Measurements from ENCODE around the gene NRL.

Gene NRL

GRCh38 chr14:24130380-24130716 lies 15.6 kb upstream of the NRL start, which contains the start of gene FITM1:
FITM1 (plus strand) TSS chr14:24130659; CDS start chr14:24131564, 905 bp downstream.
- H3K27me3 ChIP-seq (ENCODE audit: control insufficient read depth, insufficient read depth, low read length): no peaks in the 10 kb centered on the region
- H3K9ac ChIP-seq (ENCODE audit: low read length): no peak within 1 kb of the TSS
- H3K27ac ChIP-seq (ENCODE audit: low read depth, low read length): no peak within 1 kb of the TSS
- peaks cover under 1% of the 10 kb centered on the region for H3K4me1 ChIP-seq (ENCODE audit: control insufficient read depth, insufficient read depth, low read length)
- H3K36me3 ChIP-seq (ENCODE audit: control insufficient read depth, insufficient read depth, low read length): peaks cover 2% of the 10 kb centered on the region
- H3K4me3 ChIP-seq (ENCODE audit: low read length): no peak within 1 kb of the TSS

DNA sequence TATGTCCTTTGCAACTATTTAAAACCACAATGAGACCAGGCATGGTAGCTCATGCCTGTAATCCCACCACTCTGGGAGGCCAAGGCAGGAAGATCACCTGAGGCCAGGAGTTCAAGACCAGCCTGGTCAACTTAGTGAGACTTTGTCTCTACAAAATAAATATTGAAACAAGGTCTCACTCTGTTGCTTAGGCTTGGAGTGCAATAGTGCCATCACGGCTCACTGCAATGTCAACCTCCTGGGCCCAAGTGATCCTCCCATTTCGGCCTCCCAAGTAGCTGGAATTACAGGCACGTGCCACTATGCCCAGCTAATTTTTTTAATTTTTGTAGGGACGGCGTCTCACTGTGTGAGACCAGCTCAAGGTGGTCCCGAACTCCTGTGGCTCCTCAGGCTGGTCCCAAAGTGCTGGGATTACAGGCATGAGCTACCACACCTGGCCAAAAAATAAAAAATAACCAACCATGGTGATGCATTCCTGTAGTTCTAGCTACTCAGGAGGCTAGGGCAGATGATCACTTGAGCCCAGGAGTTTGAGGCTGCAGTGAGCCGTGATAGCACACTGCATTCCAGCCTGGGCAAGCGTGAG lies 14.8 kb upstream of the NRL start:
- Histone ChIP-seq H3K36me3 (ENCODE audit: control insufficient read depth, insufficient read depth, low read length) (peaks cover 2% of the 10 kb centered on the region), H3K27me3 (ENCODE audit: control insufficient read depth, insufficient read depth, low read length) (no peaks in the 10 kb centered on the region), H3K27ac (ENCODE audit: low read depth, low read length) (no peak overlapping the region), H3K4me3 (ENCODE audit: low read length) (no peak overlapping the region), H3K9ac (ENCODE audit: low read length) (no peak overlapping the region), H3K4me1 (ENCODE audit: control insufficient read depth, insufficient read depth, low read length) (no peaks in the 10 kb centered on the region)

DNA sequence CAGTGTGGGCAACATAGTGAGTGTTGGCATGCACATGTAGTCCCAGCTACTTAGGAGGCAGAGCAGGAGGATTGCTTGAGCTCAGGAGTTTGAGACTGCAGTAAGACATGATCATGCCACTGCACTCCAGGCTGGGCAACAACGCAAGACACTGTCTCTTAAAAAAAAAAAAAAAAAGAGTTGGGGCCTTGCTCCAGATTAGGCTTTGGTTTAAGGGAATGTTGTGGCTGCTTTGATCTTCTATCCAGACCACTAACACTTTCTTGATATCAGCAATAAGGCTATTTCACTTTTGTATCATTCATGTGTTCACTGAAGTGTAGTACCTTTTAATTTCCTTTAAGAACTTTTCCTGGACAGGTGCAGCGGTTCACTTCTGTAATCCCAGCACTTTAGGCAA lies 12.9 kb upstream of the NRL start:
- H3K9ac ChIP-seq (ENCODE audit: low read length): no peak overlapping the region
- H3K4me3 ChIP-seq (ENCODE audit: low read length): no peak overlapping the region
- H3K36me3 ChIP-seq (ENCODE audit: control insufficient read depth, insufficient read depth, low read length): peaks cover 8% of the 10 kb centered on the region
- no peaks in the 10 kb centered on the region for H3K4me1 ChIP-seq (ENCODE audit: control insufficient read depth, insufficient read depth, low read length)
- no peak overlapping the region for H3K27ac ChIP-seq (ENCODE audit: low read depth, low read length)
- no peaks in the 10 kb centered on the region for H3K27me3 ChIP-seq (ENCODE audit: control insufficient read depth, insufficient read depth, low read length)

- Histone ChIP-seq H3K9ac (ENCODE audit: low read length) (no peak overlapping the region), H3K4me3 (ENCODE audit: low read length) (no peak overlapping the region), H3K27ac (ENCODE audit: low read depth, low read length) (no peak overlapping the region), H3K4me1 (ENCODE audit: control insufficient read depth, insufficient read depth, low read length) (no peaks in the 10 kb centered on the region), H3K36me3 (ENCODE audit: control insufficient read depth, insufficient read depth, low read length) (peaks cover 11% of the 10 kb centered on the region), H3K27me3 (ENCODE audit: control insufficient read depth, insufficient read depth, low read length) (no peaks in the 10 kb centered on the region)
Observed at GRCh38 chr14:24126939-24127338, 12.2 kb upstream of the NRL start.

DNA sequence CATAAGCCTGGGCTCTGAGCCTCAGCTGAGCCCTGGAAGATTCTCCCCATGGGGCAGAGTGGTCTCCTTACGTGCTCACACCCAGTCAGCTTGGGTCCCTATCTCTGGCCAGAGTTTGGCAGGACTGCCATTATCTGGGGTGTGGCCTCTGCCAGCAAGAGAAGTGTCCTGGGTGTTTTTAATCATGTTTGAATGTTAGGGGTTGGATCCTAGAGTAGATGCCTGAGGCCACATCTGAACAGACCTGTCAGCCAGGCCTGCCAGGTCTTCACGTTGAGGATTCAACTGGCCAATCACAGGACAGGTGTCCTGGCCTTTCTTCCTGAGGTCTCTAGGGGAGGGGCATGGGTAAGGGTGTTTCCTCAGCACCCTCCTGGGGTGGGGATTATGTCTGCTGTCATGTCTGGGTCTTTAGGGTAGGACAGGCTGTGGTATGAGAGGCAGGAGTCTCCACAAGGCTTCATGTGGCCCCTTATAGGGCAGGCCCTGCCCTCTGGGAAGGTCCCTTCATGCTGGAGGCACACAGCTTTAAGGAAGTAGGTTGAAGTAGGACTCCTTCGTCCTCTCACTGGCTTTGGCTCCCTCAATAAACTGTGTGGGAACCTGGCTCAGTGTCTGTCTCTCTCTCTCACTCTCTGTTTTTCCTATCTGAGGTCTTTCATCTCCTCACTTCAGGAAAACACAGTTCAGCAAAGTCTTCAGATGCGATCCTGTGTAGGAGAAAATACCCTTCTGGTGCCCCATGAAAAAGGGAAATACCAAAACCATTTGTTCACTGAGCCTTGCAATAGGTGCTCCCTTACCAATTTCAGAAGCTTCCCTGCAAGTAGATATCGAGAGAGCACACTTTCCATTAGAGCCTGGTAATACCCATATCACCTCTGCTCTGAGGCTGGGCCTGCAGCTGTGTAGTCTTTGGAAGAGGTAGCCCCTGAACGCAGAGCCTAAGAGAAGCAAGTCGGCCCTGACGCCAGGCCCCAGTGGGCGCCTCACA lies 9.0 kb upstream of the NRL start:
- Histone ChIP-seq H3K9ac (ENCODE audit: low read length) (no peak overlapping the region), H3K36me3 (ENCODE audit: control insufficient read depth, insufficient read depth, low read length) (peaks cover 24% of the 10 kb centered on the region), H3K4me3 (ENCODE audit: low read length) (no peak overlapping the region), H3K4me1 (ENCODE audit: control insufficient read depth, insufficient read depth, low read length) (no peaks in the 10 kb centered on the region), H3K27ac (ENCODE audit: low read depth, low read length) (no peak overlapping the region), H3K27me3 (ENCODE audit: control insufficient read depth, insufficient read depth, low read length) (no peaks in the 10 kb centered on the region)

- Histone ChIP-seq H3K9ac (ENCODE audit: low read length) (no peak overlapping the region), H3K27ac (ENCODE audit: low read depth, low read length) (no peak overlapping the region), H3K27me3 (ENCODE audit: control insufficient read depth, insufficient read depth, low read length) (no peaks in the 10 kb centered on the region), H3K4me1 (ENCODE audit: control insufficient read depth, insufficient read depth, low read length) (no peaks in the 10 kb centered on the region), H3K4me3 (ENCODE audit: low read length) (no peak overlapping the region), H3K36me3 (ENCODE audit: control insufficient read depth, insufficient read depth, low read length) (peaks cover 32% of the 10 kb centered on the region)
Observed at GRCh38 chr14:24122898-24123297, 8.1 kb upstream of the NRL start.

DNA sequence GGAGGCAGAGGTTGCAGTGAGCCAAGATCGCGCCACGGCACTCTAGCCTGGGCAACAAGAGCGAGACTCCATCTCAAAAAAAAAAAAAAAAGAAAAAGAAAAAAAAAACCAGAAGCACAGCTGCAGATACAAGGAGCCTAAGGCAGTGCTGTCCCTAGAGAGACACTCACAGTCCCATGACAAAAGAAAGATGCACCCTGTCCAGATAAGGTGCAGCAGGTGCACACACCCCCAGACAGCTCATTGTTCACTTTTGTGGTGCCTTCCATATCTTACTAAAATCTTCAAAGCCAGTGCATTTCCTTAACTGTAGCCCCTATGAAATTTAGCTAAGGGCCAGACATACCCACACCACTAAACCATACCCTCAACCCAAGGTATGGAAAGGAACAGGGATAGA lies 7.7 kb upstream of the NRL start:
- no peaks in the 10 kb centered on the region for H3K27me3 ChIP-seq (ENCODE audit: control insufficient read depth, insufficient read depth, low read length)
- H3K9ac ChIP-seq (ENCODE audit: low read length): no peak overlapping the region
- H3K4me3 ChIP-seq (ENCODE audit: low read length): no peak overlapping the region
- H3K4me1 ChIP-seq (ENCODE audit: control insufficient read depth, insufficient read depth, low read length): no peaks in the 10 kb centered on the region
- H3K36me3 ChIP-seq (ENCODE audit: control insufficient read depth, insufficient read depth, low read length): peaks cover 33% of the 10 kb centered on the region
- H3K27ac ChIP-seq (ENCODE audit: low read depth, low read length): no peak overlapping the region

DNA sequence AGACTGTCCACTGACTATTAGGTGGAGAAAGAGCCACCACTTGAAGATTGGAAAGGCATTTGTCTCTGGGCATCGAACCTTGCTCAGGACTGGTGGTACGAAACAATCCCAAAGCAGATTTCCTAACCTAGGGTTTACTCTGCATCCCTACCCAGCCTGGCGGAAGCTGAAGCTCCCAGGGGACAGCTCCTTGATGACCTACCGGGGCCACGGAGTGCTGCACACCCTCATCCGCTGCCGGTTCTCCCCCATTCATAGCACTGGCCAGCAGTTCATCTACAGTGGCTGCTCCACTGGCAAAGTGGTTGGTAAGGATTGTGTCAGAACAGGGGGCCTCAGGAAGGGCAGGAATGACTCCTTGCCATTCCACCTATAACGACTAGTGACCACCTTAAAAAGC lies 6.5 kb upstream of the NRL start:
- H3K27ac ChIP-seq (ENCODE audit: low read depth, low read length): no peak overlapping the region
- peaks cover 33% of the 10 kb centered on the region for H3K36me3 ChIP-seq (ENCODE audit: control insufficient read depth, insufficient read depth, low read length)
- H3K4me3 ChIP-seq (ENCODE audit: low read length): no peak overlapping the region
- no peaks in the 10 kb centered on the region for H3K27me3 ChIP-seq (ENCODE audit: control insufficient read depth, insufficient read depth, low read length)
- no peak overlapping the region for H3K9ac ChIP-seq (ENCODE audit: low read length)
- no peaks in the 10 kb centered on the region for H3K4me1 ChIP-seq (ENCODE audit: control insufficient read depth, insufficient read depth, low read length)

DNA sequence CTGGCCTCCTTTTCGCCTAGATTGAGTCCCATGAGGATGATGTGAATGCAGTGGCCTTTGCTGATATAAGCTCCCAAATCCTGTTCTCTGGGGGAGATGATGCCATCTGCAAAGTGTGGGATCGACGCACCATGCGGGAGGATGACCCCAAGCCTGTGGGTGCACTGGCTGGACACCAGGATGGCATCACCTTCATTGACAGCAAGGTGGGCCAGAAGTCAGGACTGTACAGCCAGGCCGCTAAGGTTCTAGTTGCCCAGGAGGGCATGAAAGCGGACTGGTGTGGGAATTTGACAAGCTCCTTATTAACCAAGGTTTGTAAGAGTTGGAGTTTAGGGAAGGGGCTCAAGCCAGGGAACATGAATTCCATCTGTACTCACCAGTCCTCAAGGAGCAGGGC lies 4.9 kb upstream of the NRL start:
- H3K4me3 ChIP-seq (ENCODE audit: low read length): no peak overlapping the region
- H3K27me3 ChIP-seq (ENCODE audit: control insufficient read depth, insufficient read depth, low read length): no peaks in the 10 kb centered on the region
- no peak overlapping the region for H3K27ac ChIP-seq (ENCODE audit: low read depth, low read length)
- no peak overlapping the region for H3K9ac ChIP-seq (ENCODE audit: low read length)
- H3K4me1 ChIP-seq (ENCODE audit: control insufficient read depth, insufficient read depth, low read length): peaks cover 8% of the 10 kb centered on the region
- H3K36me3 ChIP-seq (ENCODE audit: control insufficient read depth, insufficient read depth, low read length): peaks cover 33% of the 10 kb centered on the region

DNA sequence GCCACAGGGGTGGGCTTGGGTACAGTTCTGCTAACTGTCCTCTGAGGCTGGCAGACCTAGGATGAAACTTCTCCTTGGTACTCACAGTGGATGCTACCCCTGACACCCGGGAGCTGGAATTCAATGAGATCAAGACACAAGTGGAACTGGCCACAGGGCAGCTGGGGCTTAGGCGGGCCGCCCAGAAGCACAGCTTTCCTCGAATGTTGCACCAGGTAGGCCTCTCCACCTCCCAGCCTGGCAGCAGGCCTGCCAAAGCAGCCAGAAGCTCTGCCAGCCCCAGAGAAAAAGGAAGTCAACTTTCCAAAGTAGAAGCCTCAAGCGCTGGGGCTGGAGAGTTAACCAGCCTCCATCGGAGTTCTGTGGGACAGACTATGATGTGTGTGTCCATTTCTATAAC lies 2.4 kb upstream of the NRL start:
- Histone ChIP-seq H3K27ac (ENCODE audit: low read depth, low read length) (no peak overlapping the region), H3K4me3 (ENCODE audit: low read length) (no peak overlapping the region), H3K4me1 (ENCODE audit: control insufficient read depth, insufficient read depth, low read length) (peaks cover 14% of the 10 kb centered on the region), H3K27me3 (ENCODE audit: control insufficient read depth, insufficient read depth, low read length) (no peaks in the 10 kb centered on the region), H3K9ac (ENCODE audit: low read length) (no peak overlapping the region), H3K36me3 (ENCODE audit: control insufficient read depth, insufficient read depth, low read length) (peaks cover 24% of the 10 kb centered on the region)

DNA sequence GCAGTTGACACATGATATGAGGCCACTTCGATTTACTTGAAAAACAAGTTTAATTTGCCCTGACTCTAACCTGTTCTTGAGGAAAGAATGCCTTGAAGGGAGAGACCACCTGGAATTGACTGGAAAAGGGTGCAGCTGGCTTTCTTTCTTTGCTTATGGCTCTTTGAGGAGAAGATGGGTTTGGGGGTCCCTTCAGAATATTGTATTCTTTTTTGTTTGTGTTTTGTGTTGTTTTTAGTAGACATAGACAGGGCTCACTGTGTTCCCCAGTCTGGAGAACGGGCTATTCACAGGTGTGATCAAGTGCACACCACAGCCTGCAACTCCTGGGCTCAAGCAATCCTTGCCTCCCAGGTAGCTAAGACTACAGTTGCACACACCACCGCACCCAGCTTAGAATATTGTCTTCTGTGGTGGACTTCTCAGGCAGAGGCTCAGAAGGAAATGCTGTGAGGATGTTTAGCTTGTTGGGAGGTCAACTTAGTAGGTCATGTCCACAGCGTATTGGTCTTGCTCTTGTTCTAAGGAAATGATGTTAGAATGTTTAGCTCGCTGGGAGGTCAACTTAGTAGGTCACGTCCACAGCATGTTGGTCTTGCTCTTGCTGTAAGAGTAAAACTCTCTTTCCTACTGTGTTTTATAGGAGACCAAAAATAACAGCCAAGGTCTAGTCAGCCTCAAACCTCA lies 1.5 kb upstream of the NRL start:
- peak overlapping the region; percentile 95 for H3K4me3 ChIP-seq (ENCODE audit: low read length)
- H3K4me1 ChIP-seq (ENCODE audit: control insufficient read depth, insufficient read depth, low read length): peaks cover 14% of the 10 kb centered on the region
- no peak overlapping the region for H3K27ac ChIP-seq (ENCODE audit: low read depth, low read length)
- no peak overlapping the region for H3K9ac ChIP-seq (ENCODE audit: low read length)
- H3K36me3 ChIP-seq (ENCODE audit: control insufficient read depth, insufficient read depth, low read length): peaks cover 22% of the 10 kb centered on the region
- H3K27me3 ChIP-seq (ENCODE audit: control insufficient read depth, insufficient read depth, low read length): no peaks in the 10 kb centered on the region

DNA sequence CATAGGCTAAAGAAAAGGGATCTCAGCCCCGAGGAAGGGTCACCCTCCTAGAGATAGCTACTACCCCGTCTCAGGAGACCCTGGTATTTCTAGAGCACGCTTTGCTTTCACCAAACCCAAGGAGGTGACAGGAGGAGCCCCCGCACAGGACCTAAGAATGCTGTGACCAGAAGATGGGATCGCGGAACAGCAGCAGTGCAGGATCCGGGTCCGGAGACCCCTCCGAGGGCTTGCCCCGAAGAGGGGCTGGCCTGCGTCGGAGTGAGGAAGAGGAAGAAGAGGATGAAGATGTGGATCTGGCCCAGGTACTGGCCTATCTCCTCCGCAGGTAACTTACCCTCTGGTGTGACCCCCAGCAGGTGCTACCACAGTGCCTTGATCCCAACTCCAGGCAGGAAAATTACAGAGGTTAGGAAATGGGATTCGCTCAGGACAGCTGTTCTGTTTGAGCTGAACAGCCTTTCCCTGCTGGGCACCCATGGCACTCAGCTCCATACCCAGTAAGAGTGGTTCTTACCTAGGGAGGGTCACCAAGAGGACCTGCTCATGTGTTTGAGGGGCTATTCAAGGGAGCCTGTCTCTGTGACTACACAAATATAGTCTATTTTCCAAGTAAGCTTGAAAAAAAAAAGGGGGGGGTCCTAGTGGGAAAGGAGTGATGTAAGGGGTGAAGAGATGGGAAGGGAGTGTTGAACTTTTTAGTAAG lies 826 bp upstream of the NRL start:
- Histone ChIP-seq H3K4me1 (ENCODE audit: control insufficient read depth, insufficient read depth, low read length) (peaks cover 14% of the 10 kb centered on the region), H3K4me3 (ENCODE audit: low read length) (peak overlapping the region; percentile 95), H3K36me3 (ENCODE audit: control insufficient read depth, insufficient read depth, low read length) (peaks cover 22% of the 10 kb centered on the region), H3K27ac (ENCODE audit: low read depth, low read length) (peak overlapping the region; percentile 96), H3K9ac (ENCODE audit: low read length) (peak overlapping the region; percentile 75), H3K27me3 (ENCODE audit: control insufficient read depth, insufficient read depth, low read length) (no peaks in the 10 kb centered on the region)
